ENCODE measurements around the gene TNIK.

DNA sequence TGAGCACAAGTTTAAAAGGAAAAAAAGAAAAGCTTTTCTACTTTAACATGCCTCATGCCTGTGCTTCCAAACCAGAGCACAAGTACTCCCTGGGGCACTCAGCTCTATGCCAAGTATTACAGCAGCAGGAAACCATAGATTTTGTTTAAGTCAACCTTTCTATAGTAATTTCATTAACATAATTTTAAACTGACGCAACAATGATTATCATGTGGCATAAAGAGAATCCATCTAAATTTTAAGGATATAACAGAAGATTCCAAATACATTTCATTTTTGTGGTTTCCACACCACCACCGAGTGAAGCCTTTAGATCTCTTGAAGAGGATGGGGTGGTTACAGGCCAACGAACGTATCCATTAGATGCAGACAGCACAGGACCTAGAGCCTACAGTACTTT is 112.1 kb downstream of the TNIK start:
- TF ChIP-seq, protein P1, sequence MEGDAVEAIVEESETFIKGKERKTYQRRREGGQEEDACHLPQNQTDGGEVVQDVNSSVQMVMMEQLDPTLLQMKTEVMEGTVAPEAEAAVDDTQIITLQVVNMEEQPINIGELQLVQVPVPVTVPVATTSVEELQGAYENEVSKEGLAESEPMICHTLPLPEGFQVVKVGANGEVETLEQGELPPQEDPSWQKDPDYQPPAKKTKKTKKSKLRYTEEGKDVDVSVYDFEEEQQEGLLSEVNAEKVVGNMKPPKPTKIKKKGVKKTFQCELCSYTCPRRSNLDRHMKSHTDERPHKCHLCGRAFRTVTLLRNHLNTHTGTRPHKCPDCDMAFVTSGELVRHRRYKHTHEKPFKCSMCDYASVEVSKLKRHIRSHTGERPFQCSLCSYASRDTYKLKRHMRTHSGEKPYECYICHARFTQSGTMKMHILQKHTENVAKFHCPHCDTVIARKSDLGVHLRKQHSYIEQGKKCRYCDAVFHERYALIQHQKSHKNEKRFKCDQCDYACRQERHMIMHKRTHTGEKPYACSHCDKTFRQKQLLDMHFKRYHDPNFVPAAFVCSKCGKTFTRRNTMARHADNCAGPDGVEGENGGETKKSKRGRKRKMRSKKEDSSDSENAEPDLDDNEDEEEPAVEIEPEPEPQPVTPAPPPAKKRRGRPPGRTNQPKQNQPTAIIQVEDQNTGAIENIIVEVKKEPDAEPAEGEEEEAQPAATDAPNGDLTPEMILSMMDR (IDR thresholded peaks at IDR 0.05): no peak
- TF ChIP-seq POLR2AphosphoS5 (IDR thresholded peaks at IDR 0.05): no peak
- no peak for TF ChIP-seq EP300 (IDR thresholded peaks at IDR 0.05)
- no peak for TF ChIP-seq POLR2A (IDR thresholded peaks at IDR 0.05)

Measured in stomach (tissue), 4 donors.